GM19193 (cell line): Measurements from ENCODE around the gene REEP3.
A peak's percentile ranks its signal among the peaks of the same experiment; 100 is the strongest.

Experiments
- POLR2A ChIP-seq: IDR thresholded peaks from 4 replicates; pipeline ENCODE4 v1.6.1; 2011; ENCODE audit not compliant: insufficient read depth, insufficient read length; ENCODE audit errors: extremely low read depth

Gene REEP3

GRCh38 chr10:63501954-63502353 is 19.2 kb upstream of the REEP3 start:
- no peak for TF ChIP-seq POLR2A

- TF ChIP-seq POLR2A: no peak
Observed at GRCh38 chr10:63502832-63503231, 18.4 kb upstream of the REEP3 start.

GRCh38 chr10:63503395-63503794 is 17.8 kb upstream of the REEP3 start:
- no peak for TF ChIP-seq POLR2A

- TF ChIP-seq POLR2A: no peak
Observed at GRCh38 chr10:63504145-63504881, 16.9 kb upstream of the REEP3 start.

GRCh38 chr10:63505562-63505961 is 15.6 kb upstream of the REEP3 start:
- no peak for TF ChIP-seq POLR2A

GRCh38 chr10:63506554-63506953 is 14.6 kb upstream of the REEP3 start:
- no peak for TF ChIP-seq POLR2A

- TF ChIP-seq POLR2A: no peak
Observed at GRCh38 chr10:63515002-63515763, 6.0 kb upstream of the REEP3 start.

- TF ChIP-seq POLR2A: no peak
Observed at GRCh38 chr10:63516207-63516606, 5.0 kb upstream of the REEP3 start.

GRCh38 chr10:63518690-63519288 is 2.4 kb upstream of the REEP3 start:
- TF ChIP-seq POLR2A: no peak

GRCh38 chr10:63521416-63522276 is 445 bp downstream of the REEP3 start:
- peak; percentile 72 for TF ChIP-seq POLR2A

GRCh38 chr10:63522277-63522687 is 1.1 kb downstream of the REEP3 start:
- no peak for TF ChIP-seq POLR2A

GRCh38 chr10:63522995-63523394 is 1.8 kb downstream of the REEP3 start:
- no peak for TF ChIP-seq POLR2A

GRCh38 chr10:63525021-63525420 is 3.8 kb downstream of the REEP3 start:
- no peak for TF ChIP-seq POLR2A

GRCh38 chr10:63527401-63527800 is 6.2 kb downstream of the REEP3 start:
- no peak for TF ChIP-seq POLR2A
